GM12878 (cell line): ENCODE measurements around the gene SLC9C1. TPM values are rescaled to one million over a fixed set of nuclear protein-coding genes. Genes with fewer than 3 reads are reported as not detected.

ENCODE experiments used
- ATAC-seq: fragments of 200-7000 bp; cut with Tn5 transposase; 3 replicates; pipeline ENCODE4 v1.9.1; 2020; ENCODE audit warnings: mild to moderate bottlenecking, moderate library complexity
- BruUV-seq: library from RNA; stranded (reverse); fragments of 400-500 nt; replicated peaks from 2 replicates; lab custom pipeline; 2021; lab: Mats Ljungman, UMichigan
- CTCF ChIA-PET: fragments of 300-600 bp; sonication (Branson Sonifier 250); formaldehyde crosslinking; extraction: SDS; loops from one replicate; lab custom pipeline; 2021; ENCODE audit warnings: inconsistent platforms; lab: Yijun Ruan, JAX
- POLR2A ChIA-PET: fragments of 350-600 bp; formaldehyde crosslinking; extraction: SDS; loops from one replicate; lab custom pipeline; 2021; ENCODE audit warnings: inconsistent platforms; lab: Charles Lee
- RAD21 ChIA-PET: fragments of 300-600 bp; sonication (Branson Sonifier 250); formaldehyde crosslinking; loops from one replicate; lab custom pipeline; 2023; ENCODE audit warnings: antibody characterized with exemption; ENCODE audit not compliant: unreplicated experiment; lab: Charles Lee
- SMC1A ChIA-PET: fragments of 300-600 bp; sonication (Branson Sonifier 250); formaldehyde crosslinking; loops from one replicate; lab custom pipeline; 2023; ENCODE audit not compliant: unreplicated experiment, uncharacterized antibody; lab: Charles Lee
- DNase-seq: peaks from one replicate; pipeline ENCODE4 v3.0.0-alpha.2; 2011; ENCODE audit warnings: low read depth, low spot score
- FAIRE-seq: peaks from 3 replicates; lab custom pipeline; 2011; peaks lifted over from hg19 to GRCh38; lab: Jason Lieb, UNC
- H2AFZ ChIP-seq: 2 replicates; pipeline ENCODE4 v1.6.0; 2011; ENCODE audit warnings: low read depth, low read length, control low read depth; ENCODE audit not compliant: control insufficient read depth
- H3K27ac ChIP-seq: 2 replicates; pipeline ENCODE4 v1.5.1; 2011; ENCODE audit warnings: control low read depth; ENCODE audit not compliant: control insufficient read depth, insufficient read depth
- H3K27me3 ChIP-seq, 2 experiments: replicated peaks in 1 of 2; 2 replicates each; pipeline versions ENCODE4 v1.6.0 to v1.6.1; 2011; ENCODE audit warnings: low read length in 1 of 2; ENCODE audit not compliant: control insufficient read depth in 2 of 2, insufficient read depth in 2 of 2
- H3K36me3 ChIP-seq, 2 experiments: 2 replicates each; pipeline ENCODE4 v1.5.1; 2011; ENCODE audit warnings: low read length in 1 of 2; ENCODE audit not compliant: control insufficient read depth in 2 of 2, insufficient read depth in 2 of 2
- H3K4me1 ChIP-seq: 2 replicates; pipeline ENCODE4 v1.6.1; 2011; ENCODE audit warnings: mild to moderate bottlenecking, low read length, moderate library complexity, mixed read lengths; ENCODE audit not compliant: control insufficient read depth, insufficient read depth
- H3K4me2 ChIP-seq: 2 replicates; pipeline ENCODE4 v1.6.0; 2011; ENCODE audit warnings: control low read depth; ENCODE audit not compliant: control insufficient read depth, insufficient read depth
- H3K4me3 ChIP-seq: fragments of 200-600 bp; sonication (generic); 2 replicates; pipeline ENCODE4 v1.5.1; 2016
- H3K79me2 ChIP-seq: 2 replicates; pipeline ENCODE4 v1.6.0; 2011; ENCODE audit warnings: low read length; ENCODE audit not compliant: control insufficient read depth, insufficient read depth
- H3K9ac ChIP-seq: 2 replicates; pipeline ENCODE4 v1.8.0; 2011; ENCODE audit warnings: low read length, control low read depth, mixed read lengths; ENCODE audit not compliant: control insufficient read depth, insufficient read depth
- H3K9me3 ChIP-seq: replicated peaks from 3 replicates; pipeline ENCODE4 v1.5.1; 2011; ENCODE audit warnings: mild to moderate bottlenecking, low read length; ENCODE audit not compliant: control insufficient read depth, insufficient read depth
- H4K20me1 ChIP-seq: 2 replicates; pipeline ENCODE4 v1.6.0; 2011; ENCODE audit not compliant: control insufficient read depth, insufficient read depth
- DPF2 ChIP-seq: fragments of 450-650 bp; IDR thresholded peaks from 2 replicates; pipeline ENCODE4 v1.6.1; 2017; ENCODE audit warnings: mild to moderate bottlenecking
- MEF2A ChIP-seq: IDR thresholded peaks from 2 replicates; pipeline ENCODE4 v1.6.1; 2011; ENCODE audit warnings: low read depth, mild to moderate bottlenecking, low read length, moderate library complexity; ENCODE audit not compliant: insufficient read depth
- RELA ChIP-seq: fragments of 450-650 bp; IDR thresholded peaks from 2 replicates; pipeline ENCODE4 v1.8.0; 2014; ENCODE audit warnings: borderline replicate concordance; ENCODE audit not compliant: partially characterized antibody
- SREBF2 ChIP-seq: IDR thresholded peaks from 2 replicates; pipeline ENCODE4 v1.6.1; 2012; ENCODE audit warnings: mild to moderate bottlenecking, low read length
- whole genome bisulfite sequencing: methylation state at CpG from one replicate; pipeline ENCODE4 v1.1.6; 2016; ENCODE audit warnings: low lambda C conversion rate; ENCODE audit not compliant: insufficient replicate concordance, insufficient coverage; ENCODE audit errors: missing lambda C conversion rate; 5-methylcytosine and 5-hydroxymethylcytosine counted together
- in situ Hi-C: fragments of 300-500 bp; cut with MboI; formaldehyde crosslinking; loops from 9 replicates; pipeline ENCODE4 v1.14.3; 2018; ENCODE audit warnings: mixed read lengths
- intact Hi-C: fragments of 100-400 bp; cut with micrococcal nuclease; formaldehyde crosslinking; loops from one replicate; pipeline ENCODE4 v1.14.2; 2022; ENCODE audit not compliant: unreplicated experiment
- polyA plus RNA-seq, 11 experiments: library from polyadenylated mRNA; depleted of rRNA in 4 of 11; unstranded in 6 of 11; stranded (reverse) in 5 of 11; fragments of >200 nt; fragmentation: Nextera tagmentation in 4 of 11; fragmentation: Illumina TruSeq in 1 of 11; extraction: Ambion mirVana in 4 of 11; extraction: Trizol in 1 of 11; gene quantifications; 1 replicate in 1 of 11; 2 replicates in 10 of 11; pipeline versions ENCODE4 v1.2.1 to v1.2.3, GENCODE V29; 2011 to 2016; ENCODE audit warnings: inconsistent platforms in 2 of 11, missing spikeins in 2 of 11, low read depth in 1 of 11
- total RNA-seq, 4 experiments: library from RNA; depleted of rRNA in 3 of 4; stranded (reverse); fragments of >200 nt in 3 of 4; fragmentation: Illumina TruSeq in 1 of 4; extraction: Trizol in 1 of 4; gene quantifications; 2 replicates each; pipeline versions ENCODE4 v1.2.1 to v1.2.3, GENCODE V29; 2013 to 2021

The SLC9C1 gene
- total and polyA plus RNA-seq, 10 of the 15 experiments (the other 5 are each of a cell fraction or from before 2014, with no cell fraction given), result not detected

DNA sequence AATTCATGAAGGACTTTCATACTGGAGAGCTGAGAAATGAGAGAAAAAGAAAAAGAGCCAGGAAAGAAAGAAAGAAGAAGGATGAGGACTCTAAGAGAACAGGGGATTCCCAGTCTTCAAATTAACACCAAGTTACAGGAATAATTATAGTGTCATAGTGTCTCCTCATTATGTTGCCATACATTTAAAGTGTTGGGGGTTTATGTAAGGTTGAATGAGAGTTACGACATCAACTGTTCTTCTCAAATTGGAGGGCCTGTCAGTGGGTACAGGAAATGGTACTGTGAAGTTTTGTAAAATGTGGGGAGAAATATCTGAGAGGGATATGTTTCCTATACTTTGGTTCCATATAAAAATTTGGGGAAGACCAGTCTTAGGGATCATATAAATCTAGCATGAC, 26.7 kb upstream of the SLC9C1 start:
- ATAC-seq (no peak), FAIRE-seq (no peak), DNase-seq (no peak)
- SMC1A ChIA-PET, result interaction anchor here (1.0 to 9.2 kb wide), 16 partner anchors 8 to 314 kb away, joined by 3 to 97 read pairs (median 8); partner anchors contain the start of genes CD200 and SLC9C1
- in situ Hi-C loops (loop anchor here (5.0 kb wide), 1 partner anchor 202 kb away; no protein-coding TSS in a partner anchor), intact Hi-C loops (no loop called here)
- no peaks in the 10 kb centered on the region; the same call in 2 of the 3 replicates for H3K9me3 ChIP-seq
- 38% methylated on average over 1 of the region's 1 CpG for WGBS
- no peak overlapping the region for H3K4me3 ChIP-seq
- H3K36me3 ChIP-seq, result no peaks in the 10 kb centered on the region
- no peak overlapping the region for H3K27ac ChIP-seq
- no TSS peak for BruUV-seq
- H3K4me1 ChIP-seq, result no peaks in the 10 kb centered on the region
- POLR2A ChIA-PET, result interaction anchor here (0.6 to 1.4 kb wide), 7 partner anchors 152 to 669 kb away, joined by 3 to 11 read pairs (median 4); no protein-coding TSS in a partner anchor
- no peak overlapping the region for H3K9ac ChIP-seq
- no peaks in the 10 kb centered on the region for H3K79me2 ChIP-seq
- no peak overlapping the region for H3K4me2 ChIP-seq
- no peak for TF ChIP-seq SREBF2
- TF ChIP-seq, all 136 proteins: peak for 0
- CTCF ChIA-PET, result interaction anchor here (0.6 to 9.1 kb wide), 10 partner anchors 13 to 687 kb away, joined by 3 to 103 read pairs (median 7); partner anchors contain the start of genes CD200 and SLC9C1
- RAD21 ChIA-PET, result interaction anchor here (1.2 to 8.8 kb wide), 6 partner anchors 12 to 210 kb away, joined by 4 to 75 read pairs (median 16); partner anchors contain the start of genes CD200 and SLC9C1
- Histone ChIP-seq H4K20me1 (no peaks in the 10 kb centered on the region), H3K27me3 (no peaks in the 10 kb centered on the region), H2AFZ (no peak overlapping the region; the same call in 1 of the 2 replicates)

DNA sequence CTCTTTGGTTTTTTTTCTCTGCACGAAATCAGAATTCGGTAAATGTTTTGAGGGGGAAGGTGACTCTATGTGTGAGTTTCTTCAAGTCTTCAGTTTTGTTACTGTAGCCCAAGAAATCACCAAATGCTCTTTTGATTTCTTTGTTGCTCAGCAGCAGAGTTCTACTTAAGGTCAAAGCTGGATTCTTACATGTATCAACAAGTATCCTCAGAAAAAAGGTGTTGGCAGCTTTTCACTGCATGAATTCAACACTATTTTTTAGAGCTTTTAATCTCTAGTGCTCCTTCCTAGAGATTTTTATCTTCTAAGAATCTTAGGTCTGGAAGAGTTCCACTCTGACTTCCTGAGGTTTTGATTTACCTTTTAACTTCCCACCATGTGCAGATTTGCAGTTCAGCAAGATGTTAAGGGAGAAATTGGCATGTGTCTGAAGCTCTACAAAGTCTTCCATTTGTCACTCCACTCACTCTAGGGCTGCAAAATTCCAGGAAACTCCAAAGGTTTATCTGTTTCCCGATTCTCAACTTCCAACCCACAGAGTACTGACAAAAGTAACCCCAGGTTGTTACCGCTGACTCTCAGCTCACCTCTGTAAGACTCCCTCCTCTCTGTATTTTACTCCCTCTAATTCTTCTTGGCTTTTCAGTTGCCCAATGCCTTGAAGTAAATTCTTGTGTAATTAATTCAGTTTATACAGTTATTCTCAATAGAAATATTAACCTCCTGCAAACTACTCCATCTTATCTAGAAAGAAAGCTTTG, 25.7 kb upstream of the SLC9C1 start:
- ATAC-seq (no peak), FAIRE-seq (no peak), DNase-seq (no peak)
- no peak overlapping the region for H3K9ac ChIP-seq
- no peak for TF ChIP-seq DPF2
- no peak for TF ChIP-seq MEF2A
- TF ChIP-seq RELA, result no peak
- in situ Hi-C loops, result loop anchor here (5.0 kb wide), 1 partner anchor 203 kb away; no protein-coding TSS in a partner anchor
- H3K4me3 ChIP-seq, result no peak overlapping the region
- BruUV-seq, result no TSS peak
- WGBS, result 93% methylated on average over 4 of the region's 4 CpGs
- no peaks in the 10 kb centered on the region for H3K4me1 ChIP-seq
- H3K27me3 ChIP-seq, result no peaks in the 10 kb centered on the region
- no peak overlapping the region for H3K4me2 ChIP-seq
- no peak overlapping the region for H2AFZ ChIP-seq
- intact Hi-C loops, result no loop called here
- no peaks in the 10 kb centered on the region for H4K20me1 ChIP-seq
- H3K36me3 ChIP-seq, result no peaks in the 10 kb centered on the region
- SMC1A ChIA-PET, result interaction anchor here (0.8 to 9.2 kb wide), 19 partner anchors 11 to 214 kb away, joined by 3 to 97 read pairs (median 4); partner anchors contain the start of genes CD200 and SLC9C1
- CTCF ChIA-PET, result interaction anchor here (0.6 to 9.1 kb wide), 11 partner anchors 12 to 212 kb away, joined by 3 to 103 read pairs (median 6); partner anchors contain the start of genes CD200 and SLC9C1
- POLR2A ChIA-PET, result interaction anchor here (0.6 to 1.4 kb wide), 3 partner anchors 19 to 181 kb away, joined by 3 to 4 read pairs (median 3); no protein-coding TSS in a partner anchor
- no peaks in the 10 kb centered on the region; the same call in 2 of the 3 replicates for H3K9me3 ChIP-seq
- H3K27ac ChIP-seq, result no peak overlapping the region
- RAD21 ChIA-PET, result interaction anchor here (0.8 to 8.8 kb wide), 10 partner anchors 14 to 208 kb away, joined by 3 to 75 read pairs (median 4); partner anchors contain the start of gene SLC9C1
- no peaks in the 10 kb centered on the region for H3K79me2 ChIP-seq
